VCaP (cell line): ENCODE measurements around the gene MCRIP1.

ENCODE experiments used
- H3K27ac ChIP-seq: fragments of 450-650 bp; 2 replicates; pipeline ENCODE4 v1.5.1; 2017
- TF ChIP-seq, protein P1 (sequence below): fragments of 450-650 bp; conservative IDR thresholded peaks from 2 replicates; pipeline ENCODE4 v1.5.1; 2017; ENCODE audit warnings: mild to moderate bottlenecking, moderate library complexity

The MCRIP1 gene

DNA sequence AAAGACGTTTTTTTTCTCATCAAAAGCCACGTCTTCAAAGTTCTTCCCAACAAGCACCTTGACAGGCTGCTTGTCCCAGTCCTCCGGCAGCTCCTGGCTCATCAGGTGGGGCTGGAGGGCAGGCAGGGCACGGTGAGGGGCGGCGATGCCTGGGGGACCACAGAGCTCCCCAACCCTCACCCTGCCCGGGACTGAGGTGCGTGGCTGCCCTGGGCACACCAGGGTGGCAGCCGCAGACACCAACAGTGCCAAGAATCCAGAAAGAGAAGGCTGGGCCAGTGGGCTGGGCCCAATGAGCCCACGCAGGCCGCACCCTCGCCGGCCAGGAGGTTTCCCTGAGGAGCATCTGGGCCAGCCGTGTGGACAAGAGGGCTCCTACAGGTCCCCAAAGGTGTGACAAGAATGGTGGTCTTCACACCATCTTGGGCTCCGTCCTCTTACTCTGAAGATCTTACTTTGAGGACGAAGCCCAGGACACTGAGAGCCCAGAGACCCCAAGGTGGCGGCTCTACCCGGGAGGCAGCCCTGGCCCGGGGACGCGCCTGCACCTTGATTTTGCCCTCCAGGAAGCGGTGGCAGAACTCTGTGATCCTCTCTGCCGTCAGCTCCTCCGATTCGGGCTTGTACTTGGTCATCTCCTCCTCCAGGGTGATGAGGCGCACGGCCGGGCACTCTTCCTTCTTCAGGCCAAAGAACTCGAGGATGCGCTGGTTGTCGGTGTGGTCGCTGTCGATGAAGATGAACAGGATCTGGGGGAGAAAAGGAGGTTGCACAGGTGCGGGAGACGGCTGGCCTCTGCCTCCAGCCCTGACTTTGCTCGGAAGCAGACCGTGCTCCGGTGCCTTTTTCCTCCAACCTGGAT lies 13.0 kb upstream of the MCRIP1 start:
- TF ChIP-seq, protein P1, sequence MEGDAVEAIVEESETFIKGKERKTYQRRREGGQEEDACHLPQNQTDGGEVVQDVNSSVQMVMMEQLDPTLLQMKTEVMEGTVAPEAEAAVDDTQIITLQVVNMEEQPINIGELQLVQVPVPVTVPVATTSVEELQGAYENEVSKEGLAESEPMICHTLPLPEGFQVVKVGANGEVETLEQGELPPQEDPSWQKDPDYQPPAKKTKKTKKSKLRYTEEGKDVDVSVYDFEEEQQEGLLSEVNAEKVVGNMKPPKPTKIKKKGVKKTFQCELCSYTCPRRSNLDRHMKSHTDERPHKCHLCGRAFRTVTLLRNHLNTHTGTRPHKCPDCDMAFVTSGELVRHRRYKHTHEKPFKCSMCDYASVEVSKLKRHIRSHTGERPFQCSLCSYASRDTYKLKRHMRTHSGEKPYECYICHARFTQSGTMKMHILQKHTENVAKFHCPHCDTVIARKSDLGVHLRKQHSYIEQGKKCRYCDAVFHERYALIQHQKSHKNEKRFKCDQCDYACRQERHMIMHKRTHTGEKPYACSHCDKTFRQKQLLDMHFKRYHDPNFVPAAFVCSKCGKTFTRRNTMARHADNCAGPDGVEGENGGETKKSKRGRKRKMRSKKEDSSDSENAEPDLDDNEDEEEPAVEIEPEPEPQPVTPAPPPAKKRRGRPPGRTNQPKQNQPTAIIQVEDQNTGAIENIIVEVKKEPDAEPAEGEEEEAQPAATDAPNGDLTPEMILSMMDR: no peak
- peak overlapping the region; percentile 71 for H3K27ac ChIP-seq

DNA sequence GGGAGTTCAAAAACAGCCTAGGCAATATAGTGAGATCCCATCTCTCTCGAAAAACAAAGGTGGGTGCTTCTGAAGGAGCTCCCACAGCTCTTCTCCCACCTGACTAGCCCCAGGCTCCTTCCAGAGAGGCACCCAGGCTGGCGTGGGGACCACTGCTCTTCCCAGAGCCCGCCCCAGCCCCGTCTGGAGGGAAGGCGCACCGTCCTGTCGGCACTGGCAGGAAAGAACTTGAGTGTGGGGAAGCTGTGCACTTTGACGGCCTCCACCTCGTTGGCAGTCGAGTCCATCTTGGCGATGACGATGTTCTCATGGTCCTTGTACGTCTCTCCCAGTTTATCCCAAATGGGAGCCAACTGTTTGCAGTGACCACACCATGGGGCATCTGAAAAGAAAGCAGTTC lies 12.3 kb upstream of the MCRIP1 start:
- H3K27ac ChIP-seq: peak overlapping the region; percentile 71
- TF ChIP-seq, protein P1: no peak

DNA sequence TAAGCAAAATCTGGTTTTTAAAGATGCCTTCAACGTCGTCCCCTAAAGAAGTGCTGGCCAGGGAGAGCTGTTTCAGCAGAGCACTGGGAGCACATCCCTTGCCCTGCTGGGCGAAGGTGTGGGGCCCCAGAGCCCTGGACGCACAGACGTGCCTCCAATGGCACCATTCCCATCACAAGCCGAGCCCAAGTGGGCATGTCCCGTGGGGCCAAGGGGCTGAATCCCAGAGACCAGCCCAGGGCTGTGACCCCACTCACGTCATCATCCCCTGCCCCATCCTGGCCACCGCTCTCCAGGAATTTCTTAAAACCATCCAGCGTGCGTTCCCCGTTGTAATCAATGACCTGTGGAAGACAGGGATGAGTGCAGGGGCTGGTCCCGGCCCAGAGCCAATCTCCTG lies 11.8 kb upstream of the MCRIP1 start:
- TF ChIP-seq, protein P1: no peak
- no peak overlapping the region for H3K27ac ChIP-seq

DNA sequence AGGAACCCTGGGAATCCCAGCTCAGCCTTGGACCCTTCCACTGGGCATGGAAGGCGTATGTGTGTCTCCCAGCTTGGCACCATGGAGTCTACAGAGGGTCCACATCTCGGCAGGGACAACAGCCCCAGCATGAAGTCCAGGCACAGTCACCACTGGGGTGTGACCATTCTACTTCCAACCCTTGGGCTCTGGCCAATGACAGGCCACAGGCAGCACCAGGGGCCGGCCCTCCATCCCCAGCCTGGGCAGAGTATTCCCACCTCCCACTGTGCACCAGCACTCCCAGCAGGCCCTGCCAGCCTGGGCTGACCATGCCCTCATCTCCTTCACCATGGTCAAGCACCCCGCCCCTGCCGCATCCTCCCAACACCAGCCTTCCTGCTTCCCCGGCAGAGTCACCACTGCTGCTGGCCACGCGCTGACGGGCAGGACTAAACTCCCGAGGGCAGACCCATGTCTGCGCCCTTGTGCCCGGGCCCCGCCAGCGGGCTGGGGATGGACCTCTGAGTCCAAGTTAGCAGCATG lies 11.3 kb upstream of the MCRIP1 start:
- no peak overlapping the region for H3K27ac ChIP-seq
- TF ChIP-seq, protein P1: no peak

DNA sequence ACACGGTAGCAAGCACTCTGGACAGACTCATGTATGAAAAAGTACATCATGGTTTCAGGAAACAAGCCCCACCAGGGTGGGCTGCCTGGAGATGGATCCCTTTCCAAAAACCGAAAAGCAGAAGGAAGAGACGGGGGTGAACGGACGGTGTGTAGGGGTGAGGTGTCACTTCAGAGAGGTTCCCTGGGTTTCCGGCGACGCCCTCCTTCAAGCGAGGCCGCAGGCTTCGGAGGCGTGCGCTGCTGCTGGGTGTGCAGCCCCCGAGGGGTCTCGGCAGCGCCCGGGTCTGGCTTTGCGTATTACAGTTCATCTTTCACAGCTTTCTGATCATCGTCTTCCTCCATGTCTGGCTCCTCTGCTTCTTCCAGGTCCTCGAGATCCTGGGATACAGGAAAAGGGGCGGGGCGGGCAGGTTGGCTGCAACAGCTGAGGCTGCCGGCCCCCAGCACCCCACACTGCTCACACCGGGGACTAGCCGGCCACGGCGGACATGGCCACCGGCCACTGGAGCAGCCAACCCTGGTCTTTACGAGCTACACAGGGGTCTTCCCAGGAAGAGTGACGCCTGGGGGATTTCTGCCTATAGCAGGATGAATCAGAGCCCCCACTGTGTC lies 10.7 kb upstream of the MCRIP1 start:
- no peak overlapping the region for H3K27ac ChIP-seq
- TF ChIP-seq, protein P1: no peak

DNA sequence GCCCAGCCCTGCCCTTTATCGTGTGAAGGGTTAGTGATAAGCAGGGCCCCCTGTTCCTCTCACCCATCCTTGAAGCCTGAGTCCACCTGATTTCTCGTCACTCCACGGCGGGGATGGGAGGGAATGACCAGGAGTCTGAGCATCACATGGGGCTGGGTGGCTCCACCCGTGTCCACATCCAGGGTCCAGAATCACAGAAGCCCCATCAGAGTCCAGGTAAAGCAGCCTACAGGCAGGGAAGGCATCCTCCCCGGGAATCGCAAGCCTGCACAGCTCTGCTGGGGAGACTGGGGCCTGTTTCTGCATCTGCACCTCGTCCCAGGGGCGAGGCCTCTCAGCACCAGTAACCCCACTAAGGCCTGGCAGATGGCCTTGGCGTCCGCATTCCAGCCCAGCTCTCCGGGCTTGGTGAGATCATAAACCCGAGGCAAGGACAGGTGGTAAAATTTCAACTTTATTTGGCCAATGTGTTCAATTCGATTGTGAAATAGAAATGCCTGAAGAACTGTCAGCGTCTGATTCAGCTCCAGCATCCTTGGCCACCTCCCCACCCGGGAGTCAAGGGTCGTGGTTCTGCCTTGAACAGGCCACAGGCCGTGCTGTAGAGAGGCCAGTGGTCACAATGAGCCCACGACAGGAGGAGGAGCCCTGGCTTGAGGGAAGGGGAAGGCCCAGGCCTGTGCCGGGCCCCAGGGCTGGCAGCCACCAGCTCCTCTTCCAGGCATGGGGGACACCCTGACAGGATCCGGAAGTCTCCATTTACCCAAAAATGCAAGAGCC lies 9.8 kb upstream of the MCRIP1 start:
- TF ChIP-seq, protein P1: no peak
- H3K27ac ChIP-seq: no peak overlapping the region

DNA sequence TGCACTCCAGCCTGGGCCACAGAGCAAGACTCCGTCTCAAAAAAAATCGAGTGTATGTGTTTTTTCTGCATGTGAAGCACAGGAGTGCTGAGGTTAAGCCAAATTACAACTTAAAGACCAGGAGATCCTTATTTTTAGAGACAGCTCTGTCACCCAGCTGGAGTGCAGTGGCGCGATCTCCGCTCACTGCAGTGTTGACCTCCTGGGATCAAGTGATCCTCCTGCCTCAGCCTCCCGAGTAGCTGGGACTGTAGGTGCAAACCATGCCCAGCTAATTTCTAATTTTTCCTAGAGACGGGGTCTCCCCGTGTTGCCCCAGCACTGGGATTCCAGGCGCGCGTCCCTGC lies 9.3 kb upstream of the MCRIP1 start:
- TF ChIP-seq, protein P1: no peak
- peak overlapping the region; percentile 69; the same call in 1 of the 2 replicates for H3K27ac ChIP-seq
